Adrenal gland (tissue), 12 donors: ENCODE data around the gene GNAT1. TPM values are rescaled to one million over a fixed set of nuclear protein-coding genes. Genes with fewer than 3 reads are reported as not detected.

Experiments
- DNase-seq, 7 donors: peaks; one replicate each; pipeline ENCODE4 v3.0.0-alpha.2; 2019 to 2020
- H3K27ac ChIP-seq, 5 donors: fragments of 200-600 bp; sonication (generic) in 4 of 5; 1 replicate in 3 of 5; 2 replicates in 2 of 5; pipeline versions ENCODE4 v1.5.1 to v1.8.0; 2016 to 2020; ENCODE audit warnings: mild to moderate bottlenecking in 1 of 5
- H3K27me3 ChIP-seq: fragments of 200-600 bp; 2 replicates; pipeline ENCODE4 v1.8.0; 2021
- H3K36me3 ChIP-seq, 2 donors: fragments of 200-600 bp; replicated peaks in 1 of 2; 1 replicate in 1 of 2; 2 replicates in 1 of 2; pipeline versions ENCODE4 v1.5.1 to v1.8.0; 2018 to 2022
- H3K4me1 ChIP-seq, 2 donors: fragments of 200-600 bp; replicated peaks in 1 of 2; 1 replicate in 1 of 2; 2 replicates in 1 of 2; pipeline versions ENCODE4 v1.5.1 to v1.8.0; 2018 to 2021
- H3K4me3 ChIP-seq, 4 donors: fragments of 200-600 bp; sonication (generic) in 3 of 4; one replicate each; pipeline ENCODE4 v1.5.1; 2016 to 2018
- H3K9me3 ChIP-seq, 3 donors: fragments of 200-600 bp; sonication (generic) in 1 of 3; replicated peaks in 1 of 3; 1 replicate in 2 of 3; 2 replicates in 1 of 3; pipeline versions ENCODE4 v1.5.1 to v1.8.0; 2016 to 2021
- CTCF ChIP-seq, 6 experiments: fragments of 450-650 bp in 4 of 6; fragments of 200-600 bp in 2 of 6; sonication (generic) in 1 of 6; IDR thresholded peaks; 1 replicate in 5 of 6; 2 replicates in 1 of 6; pipeline versions ENCODE4 v1.5.1 to v1.8.0; 2016 to 2021; ENCODE audit warnings: antibody characterized with exemption in 6 of 6, mild to moderate bottlenecking in 2 of 6, moderate library complexity in 1 of 6
- POLR2A ChIP-seq, 2 donors: fragments of 450-650 bp; IDR thresholded peaks; one replicate each; pipeline ENCODE4 v1.6.1; 2017; ENCODE audit warnings: antibody characterized with exemption in 2 of 2, mild to moderate bottlenecking in 2 of 2, moderate library complexity in 1 of 2
- WGBS, 4 donors: extraction: QIAGEN DNeasy Blood & Tissue Kit in 2 of 4; methylation state at CpG; one replicate each; pipeline versions ENCODE4 v1.1.5 to v1.1.7; 2013 to 2017; 5-methylcytosine and 5-hydroxymethylcytosine counted together
- intact Hi-C, 2 donors: fragments of 100-400 bp; cut with DNase I; formaldehyde crosslinking; loops; one replicate each; pipeline versions ENCODE4 v1.14.1 to v1.15.0; 2022 to 2023
- polyA plus RNA-seq, 3 donors: library from polyadenylated mRNA; stranded (reverse); fragments of 200-250 nt in 2 of 3; fragments of 350-450 nt in 1 of 3; fragmentation: Illumina TruSeq in 1 of 3; extraction: RNeasy Lipid Tissue Mini Kit (QIAGEN cat#74804) in 1 of 3; gene quantifications; one replicate each; pipeline ENCODE4 v1.2.3, GENCODE V29; 2013 to 2014
- total RNA-seq, 9 donors: library from RNA; depleted of rRNA in 4 of 9; stranded (reverse); fragments of >200 nt in 4 of 9; fragments of 120-200 nt in 1 of 9; fragmentation: NEBNext Ultra II Directional in 1 of 9; extraction: Animal tissue kit (Norgen Biotek cat#: 25700) in 1 of 9; gene quantifications; one replicate each; pipeline versions ENCODE4 v1.1.0 to v1.2.4, GENCODE V29; 2013 to 2023
- donor health status: healthy with polysubstance abuse.
- donor health status: Bipolar disorder and iron deficiency.
- donor health status: DM: yes; HTN: yes; CAD: no.
- donor health status: DM: no; HTN: no; CAD: no.
- donor health status: DM: no; HTN: no; CAD: no.
- donor health status: DM: yes; HTN: yes; CAD: no.

The GNAT1 gene
- total and polyA plus RNA-seq, 12 donors = not detected

- Histone ChIP-seq H3K4me3 (no peak overlapping the region), H3K36me3 (no peaks in the 10 kb centered on the region), H3K9me3 (no peaks in the 10 kb centered on the region), H3K27ac (peak overlapping the region in 2 of 5 donors; percentile 38 to 67), H3K27me3 (no peaks in the 10 kb centered on the region), H3K4me1 (peaks cover 10 to 17% of the 10 kb centered on the region in 2 donors)
- TF ChIP-seq POLR2A (IDR thresholded peaks at IDR 0.05) = no peak
- TF ChIP-seq CTCF (IDR thresholded peaks at IDR 0.05) = no peak
- no peak for DNase-seq
- WGBS, 4 donors = 75 to 92% (median 79%) methylated on average over 5 to 11 of the region's 11 CpGs
- intact Hi-C loops = no loop called here
These were observed 22.1 kb upstream of the GNAT1 start for GRCh38 chr3:50169232-50169832.

GRCh38 chr3:50169858-50170257 lies 21.6 kb upstream of the GNAT1 start:
- no peak for DNase-seq
- Histone ChIP-seq H3K27me3 (no peaks in the 10 kb centered on the region), H3K27ac (peak overlapping the region in 2 of 5 donors; percentile 38 to 67), H3K36me3 (no peaks in the 10 kb centered on the region), H3K9me3 (no peaks in the 10 kb centered on the region), H3K4me3 (no peak overlapping the region), H3K4me1 (peaks cover 7 to 14% of the 10 kb centered on the region in 2 donors)
- TF ChIP-seq POLR2A (IDR thresholded peaks at IDR 0.05) = no peak
- no peak for TF ChIP-seq CTCF (IDR thresholded peaks at IDR 0.05)
- intact Hi-C loops = no loop called here
- 71 to 100% (median 92%) methylated on average over 1 of the region's 1 CpG for WGBS, 4 donors

GRCh38 chr3:50170689-50171088 lies 20.7 kb upstream of the GNAT1 start:
- no peaks in the 10 kb centered on the region for H3K9me3 ChIP-seq
- DNase-seq = peak in 6 of 7 donors; percentile 57 to 79 (median 66)
- intact Hi-C loops = no loop called here
- 50 to 80% (median 66%) methylated on average over 7 to 10 of the region's 10 CpGs for WGBS, 4 donors
- H3K27me3 ChIP-seq = no peaks in the 10 kb centered on the region
- H3K4me1 ChIP-seq = peaks cover 0 to 6% of the 10 kb centered on the region in 2 donors
- peak overlapping the region in 2 of 5 donors; percentile 38 to 67 for H3K27ac ChIP-seq
- H3K4me3 ChIP-seq = no peak overlapping the region
- TF ChIP-seq CTCF (IDR thresholded peaks at IDR 0.05) (no peak), POLR2A (IDR thresholded peaks at IDR 0.05) (no peak)
- H3K36me3 ChIP-seq = no peaks in the 10 kb centered on the region

GRCh38 chr3:50171540-50172301 lies 19.7 kb upstream of the GNAT1 start:
- DNase-seq = peak in 2 of 7 donors; percentile 32 to 50
- Histone ChIP-seq H3K27me3 (no peaks in the 10 kb centered on the region), H3K36me3 (no peaks in the 10 kb centered on the region), H3K4me1 (peaks cover 0 to 5% of the 10 kb centered on the region in 2 donors), H3K4me3 (no peak overlapping the region), H3K27ac (peak overlapping the region in 2 of 5 donors; percentile 38 to 61), H3K9me3 (no peaks in the 10 kb centered on the region)
- intact Hi-C loops = no loop called here
- TF ChIP-seq CTCF (IDR thresholded peaks at IDR 0.05) (no peak), POLR2A (IDR thresholded peaks at IDR 0.05) (no peak)
- 54 to 68% (median 59%) methylated on average over 7 to 21 of the region's 21 CpGs for WGBS, 4 donors
